Spleen (tissue), 11 donors: ENCODE results near the gene CLASP2. TPM values are rescaled to one million over a fixed set of nuclear protein-coding genes. Genes with fewer than 3 reads are reported as not detected.

Experiments used
- DNase-seq: peaks from one replicate; pipeline ENCODE4 v3.0.0-alpha.2; 2020
- H3K27ac ChIP-seq, 8 donors: fragments of 200-600 bp; sonication (generic) in 7 of 8; 1 replicate in 4 of 8; 2 replicates in 4 of 8; pipeline versions ENCODE4 v1.5.0 to v1.8.0; 2016 to 2021; ENCODE audit warnings: inconsistent platforms in 4 of 8, mild to moderate bottlenecking in 4 of 8, moderate library complexity in 1 of 8
- H3K27me3 ChIP-seq, 7 donors: fragments of 200-600 bp; sonication (generic) in 6 of 7; replicated peaks in 1 of 7; 1 replicate in 4 of 7; 2 replicates in 3 of 7; pipeline versions ENCODE4 v1.5.0 to v1.8.0; 2016 to 2021; ENCODE audit warnings: inconsistent platforms in 3 of 7, mild to moderate bottlenecking in 1 of 7
- H3K36me3 ChIP-seq, 6 donors: fragments of 200-600 bp; sonication (generic) in 5 of 6; 1 replicate in 4 of 6; 2 replicates in 2 of 6; pipeline versions ENCODE4 v1.5.0 to v1.8.0; 2016 to 2021; ENCODE audit warnings: inconsistent platforms in 2 of 6
- H3K4me1 ChIP-seq, 6 donors: fragments of 200-600 bp; sonication (generic) in 5 of 6; 1 replicate in 3 of 6; 2 replicates in 3 of 6; pipeline versions ENCODE4 v1.5.0 to v1.8.0; 2016 to 2021; ENCODE audit warnings: inconsistent platforms in 3 of 6
- H3K4me3 ChIP-seq, 8 donors: fragments of 200-600 bp; sonication (generic) in 7 of 8; 1 replicate in 4 of 8; 2 replicates in 4 of 8; pipeline versions ENCODE4 v1.5.0 to v1.8.0; 2016 to 2021; ENCODE audit warnings: inconsistent platforms in 4 of 8, mild to moderate bottlenecking in 4 of 8, moderate library complexity in 2 of 8
- H3K9me3 ChIP-seq, 8 donors: fragments of 200-600 bp; sonication (generic) in 7 of 8; 1 replicate in 4 of 8; 2 replicates in 4 of 8; pipeline versions ENCODE4 v1.5.0 to v1.8.0; 2016 to 2021; ENCODE audit warnings: inconsistent platforms in 4 of 8
- POLR2A ChIP-seq, 3 donors: fragments of 450-650 bp; IDR thresholded peaks; one replicate each; pipeline ENCODE4 v1.5.1; 2017; ENCODE audit warnings: antibody characterized with exemption in 3 of 3, mild to moderate bottlenecking in 1 of 3
- POLR2AphosphoS5 ChIP-seq, 3 donors: sonication (generic); formaldehyde crosslinking; IDR thresholded peaks; one replicate each; pipeline ENCODE4 v1.5.1; 2017; ENCODE audit warnings: antibody characterized with exemption in 3 of 3
- WGBS, 5 donors: extraction: QIAGEN DNeasy Blood & Tissue Kit in 3 of 5; methylation state at CpG; one replicate each; pipeline versions ENCODE4 v1.1.5 to v1.1.7; 2013 to 2018; 5-methylcytosine and 5-hydroxymethylcytosine counted together
- intact Hi-C: fragments of 100-400 bp; cut with DNase I; formaldehyde crosslinking; loops from one replicate; pipeline ENCODE4 v1.15.0; 2023; ENCODE audit warnings: low total_unique reads
- polyA plus RNA-seq, 3 donors: library from polyadenylated mRNA; stranded (reverse); fragments of 200-250 nt; gene quantifications; one replicate each; pipeline ENCODE4 v1.2.1, GENCODE V29; 2013
- total RNA-seq, 7 donors: library from RNA; depleted of rRNA in 3 of 7; stranded (reverse); fragments of >200 nt in 3 of 7; fragmentation: NEBNext Ultra II Directional in 4 of 7; extraction: Animal tissue kit (Norgen Biotek cat#: 25700) in 4 of 7; gene quantifications; one replicate each; pipeline versions ENCODE4 v1.1.0 to v1.2.1, GENCODE V29; 2016 to 2021
- TF ChIP-seq, protein P1 (sequence below), 11 experiments: fragments of 200-600 bp in 7 of 11; fragments of 450-650 bp in 4 of 11; sonication (generic) in 4 of 11; IDR thresholded peaks in 8 of 11; conservative IDR thresholded peaks in 3 of 11; 1 replicate in 7 of 11; 2 replicates in 4 of 11; pipeline versions ENCODE4 v1.4.0 to v1.8.0; 2016 to 2021; ENCODE audit warnings: antibody characterized with exemption in 11 of 11, inconsistent platforms in 4 of 11, mild to moderate bottlenecking in 1 of 11
- donor health status: healthy with polysubstance abuse.
- donor health status: DM: no; HTN: no; CAD: no; lungs with moderate emphysema.
- donor health status: DM: no; HTN: no; CAD: no.
- donor health status: Bipolar disorder and iron deficiency.
- donor health status: healthy.
- donor health status: DM: no; HTN: no; CAD: no.
- donor health status: DM: yes; HTN: yes; CAD: no.

The CLASP2 gene
- total and polyA plus RNA-seq, 10 donors: 8.7 to 200 (median 72.5) TPM

DNA sequence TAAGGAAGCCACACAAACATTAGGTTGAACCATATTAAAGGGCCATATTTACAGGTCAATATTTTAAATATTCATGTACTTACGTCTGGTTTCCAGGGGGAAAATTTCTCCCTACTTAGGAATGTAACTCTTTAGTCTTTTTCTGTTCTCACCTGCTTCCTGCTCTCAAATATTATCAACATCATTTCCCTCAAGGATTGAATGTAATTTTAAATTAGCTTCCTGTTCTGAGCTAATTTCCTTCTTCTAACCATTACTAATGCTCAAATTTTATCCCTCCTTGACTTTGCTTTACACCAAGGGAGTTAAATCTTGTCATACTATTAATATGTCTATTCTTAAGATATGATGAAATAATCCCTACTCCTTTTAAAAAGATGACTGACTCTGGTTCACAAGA is 174.5 kb downstream of the CLASP2 start:
- Histone ChIP-seq H3K27me3 (no peaks in the 10 kb centered on the region), H3K4me1 (peaks cover 0 to 7% (median 0%) of the 10 kb centered on the region in 6 donors), H3K4me3 (no peak overlapping the region), H3K36me3 (peaks cover 0 to 76% (median 26%) of the 10 kb centered on the region in 6 donors), H3K27ac (no peak overlapping the region), H3K9me3 (peaks cover 0 to 9% (median 0%) of the 10 kb centered on the region in 8 donors)
- intact Hi-C loops: no loop called here
- no peak for DNase-seq
- WGBS, 5 donors: 68 to 88% (median 74%) methylated on average over 1 of the region's 1 CpG
- TF ChIP-seq POLR2AphosphoS5 (IDR thresholded peaks at IDR 0.05): no peak
- TF ChIP-seq POLR2A (IDR thresholded peaks at IDR 0.05): no peak
- TF ChIP-seq, protein P1, sequence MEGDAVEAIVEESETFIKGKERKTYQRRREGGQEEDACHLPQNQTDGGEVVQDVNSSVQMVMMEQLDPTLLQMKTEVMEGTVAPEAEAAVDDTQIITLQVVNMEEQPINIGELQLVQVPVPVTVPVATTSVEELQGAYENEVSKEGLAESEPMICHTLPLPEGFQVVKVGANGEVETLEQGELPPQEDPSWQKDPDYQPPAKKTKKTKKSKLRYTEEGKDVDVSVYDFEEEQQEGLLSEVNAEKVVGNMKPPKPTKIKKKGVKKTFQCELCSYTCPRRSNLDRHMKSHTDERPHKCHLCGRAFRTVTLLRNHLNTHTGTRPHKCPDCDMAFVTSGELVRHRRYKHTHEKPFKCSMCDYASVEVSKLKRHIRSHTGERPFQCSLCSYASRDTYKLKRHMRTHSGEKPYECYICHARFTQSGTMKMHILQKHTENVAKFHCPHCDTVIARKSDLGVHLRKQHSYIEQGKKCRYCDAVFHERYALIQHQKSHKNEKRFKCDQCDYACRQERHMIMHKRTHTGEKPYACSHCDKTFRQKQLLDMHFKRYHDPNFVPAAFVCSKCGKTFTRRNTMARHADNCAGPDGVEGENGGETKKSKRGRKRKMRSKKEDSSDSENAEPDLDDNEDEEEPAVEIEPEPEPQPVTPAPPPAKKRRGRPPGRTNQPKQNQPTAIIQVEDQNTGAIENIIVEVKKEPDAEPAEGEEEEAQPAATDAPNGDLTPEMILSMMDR (IDR thresholded peaks at IDR 0.05 in 8 of 11, conservative IDR thresholded peaks at IDR 0.05 in 3 of 11): no peak

DNA sequence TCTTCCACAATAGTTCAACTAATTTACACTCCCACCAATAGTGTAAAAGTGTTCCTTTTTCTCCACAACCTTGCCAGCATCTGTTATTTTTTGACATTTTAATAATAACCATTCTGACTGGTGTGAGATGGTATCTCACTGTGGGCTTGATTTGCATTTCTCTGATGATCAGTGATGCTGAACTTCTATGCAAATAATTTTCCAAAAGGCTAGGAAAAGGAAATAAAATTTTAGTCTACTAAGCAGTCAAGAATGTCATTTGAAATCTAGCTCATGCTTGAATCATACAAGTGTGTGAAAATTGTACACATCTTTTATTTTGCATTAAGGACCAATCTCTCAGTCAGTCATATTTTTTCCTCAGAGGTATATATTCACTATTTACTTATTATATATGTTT is 176.1 kb downstream of the CLASP2 start:
- Histone ChIP-seq H3K27ac (no peak overlapping the region), H3K27me3 (no peaks in the 10 kb centered on the region), H3K4me1 (peaks cover 0 to 7% (median 0%) of the 10 kb centered on the region in 6 donors), H3K4me3 (no peak overlapping the region), H3K36me3 (peaks cover 0 to 89% (median 31%) of the 10 kb centered on the region in 6 donors), H3K9me3 (no peaks in the 10 kb centered on the region)
- no peak for TF ChIP-seq POLR2A (IDR thresholded peaks at IDR 0.05)
- TF ChIP-seq POLR2AphosphoS5 (IDR thresholded peaks at IDR 0.05): no peak
- TF ChIP-seq, protein P1 (IDR thresholded peaks at IDR 0.05 in 8 of 11, conservative IDR thresholded peaks at IDR 0.05 in 3 of 11): no peak
- DNase-seq: no peak
- intact Hi-C loops: no loop called here

DNA sequence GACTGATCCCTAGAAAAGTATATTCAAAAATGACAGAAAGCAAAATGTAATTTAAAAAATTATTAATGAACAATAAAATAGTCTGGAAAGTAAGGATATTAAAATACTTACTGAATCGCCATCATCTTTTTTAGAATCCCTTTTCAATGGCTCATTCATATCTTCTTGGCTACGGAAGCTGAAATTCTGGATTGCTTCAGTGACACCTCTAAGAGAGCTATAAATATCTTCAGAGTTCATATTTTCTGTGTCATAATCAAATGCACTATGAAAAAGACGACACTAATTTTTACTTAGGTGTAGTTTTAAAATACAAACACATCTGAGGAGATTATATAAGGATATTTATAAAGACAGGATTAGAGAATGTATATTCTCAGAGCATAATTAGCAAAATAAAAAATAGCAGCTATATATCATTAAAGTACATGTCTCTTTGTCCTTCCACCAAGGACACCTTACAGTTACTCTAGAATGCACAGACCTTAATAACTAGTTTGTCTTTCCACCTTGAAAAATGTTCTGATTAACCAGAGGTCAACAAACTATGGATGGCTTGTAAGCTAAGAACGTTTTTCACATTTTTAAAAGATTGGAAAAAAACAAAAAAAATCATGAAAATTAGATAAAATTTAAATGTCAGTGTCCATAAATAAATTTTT is 179.2 kb downstream of the CLASP2 start:
- peaks cover 0 to 95% (median 41%) of the 10 kb centered on the region in 6 donors for H3K36me3 ChIP-seq
- intact Hi-C loops: no loop called here
- WGBS, 5 donors: 94 to 97% (median 95%) methylated on average over 4 of the region's 4 CpGs

DNA sequence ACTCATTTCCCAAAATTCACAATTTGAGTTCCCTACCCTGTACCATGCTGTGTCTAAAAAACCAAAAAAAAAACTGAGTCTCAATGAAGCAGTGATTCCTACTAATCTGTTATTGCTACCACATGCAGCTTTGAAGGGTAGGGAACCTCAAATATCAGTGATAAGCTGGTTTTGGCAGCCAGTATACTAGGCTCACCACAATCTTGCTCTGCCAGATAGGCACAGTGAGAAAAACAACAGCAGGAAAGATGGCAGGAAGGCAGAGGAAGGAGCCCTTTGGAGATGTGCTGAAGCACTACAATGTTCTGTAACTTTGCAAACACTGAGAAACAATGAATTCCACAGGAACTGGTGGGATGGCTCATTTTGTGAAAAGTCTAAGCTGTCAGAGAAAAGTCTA is 180.9 kb downstream of the CLASP2 start:
- H3K27me3 ChIP-seq: no peaks in the 10 kb centered on the region
- H3K9me3 ChIP-seq: no peaks in the 10 kb centered on the region
- H3K4me3 ChIP-seq: no peak overlapping the region
- H3K27ac ChIP-seq: no peak overlapping the region
- intact Hi-C loops: no loop called here
- no peak for TF ChIP-seq POLR2AphosphoS5 (IDR thresholded peaks at IDR 0.05)
- H3K36me3 ChIP-seq: peaks cover 0 to 98% (median 47%) of the 10 kb centered on the region in 6 donors
- no peak for DNase-seq
- H3K4me1 ChIP-seq: no peaks in the 10 kb centered on the region

More for the DNA sequence above, 179.2 kb downstream of the CLASP2 start:
- Histone ChIP-seq H3K4me1 (peaks cover 0 to 5% (median 0%) of the 10 kb centered on the region in 6 donors), H3K27ac (no peak overlapping the region), H3K27me3 (no peaks in the 10 kb centered on the region), H3K4me3 (no peak overlapping the region), H3K9me3 (no peaks in the 10 kb centered on the region)
- TF ChIP-seq POLR2A (IDR thresholded peaks at IDR 0.05) (no peak), POLR2AphosphoS5 (IDR thresholded peaks at IDR 0.05) (no peak)
- TF ChIP-seq, protein P1 (IDR thresholded peaks at IDR 0.05 in 8 of 11, conservative IDR thresholded peaks at IDR 0.05 in 3 of 11): no peak
- DNase-seq: no peak
